ENCODE results near the gene SPG7. TPM values are rescaled to one million over a fixed set of nuclear protein-coding genes. Genes with fewer than 3 reads are reported as not detected.

The SPG7 gene
- total RNA-seq, 1 donor from 2014 or later, result 96.1 TPM

DNA sequence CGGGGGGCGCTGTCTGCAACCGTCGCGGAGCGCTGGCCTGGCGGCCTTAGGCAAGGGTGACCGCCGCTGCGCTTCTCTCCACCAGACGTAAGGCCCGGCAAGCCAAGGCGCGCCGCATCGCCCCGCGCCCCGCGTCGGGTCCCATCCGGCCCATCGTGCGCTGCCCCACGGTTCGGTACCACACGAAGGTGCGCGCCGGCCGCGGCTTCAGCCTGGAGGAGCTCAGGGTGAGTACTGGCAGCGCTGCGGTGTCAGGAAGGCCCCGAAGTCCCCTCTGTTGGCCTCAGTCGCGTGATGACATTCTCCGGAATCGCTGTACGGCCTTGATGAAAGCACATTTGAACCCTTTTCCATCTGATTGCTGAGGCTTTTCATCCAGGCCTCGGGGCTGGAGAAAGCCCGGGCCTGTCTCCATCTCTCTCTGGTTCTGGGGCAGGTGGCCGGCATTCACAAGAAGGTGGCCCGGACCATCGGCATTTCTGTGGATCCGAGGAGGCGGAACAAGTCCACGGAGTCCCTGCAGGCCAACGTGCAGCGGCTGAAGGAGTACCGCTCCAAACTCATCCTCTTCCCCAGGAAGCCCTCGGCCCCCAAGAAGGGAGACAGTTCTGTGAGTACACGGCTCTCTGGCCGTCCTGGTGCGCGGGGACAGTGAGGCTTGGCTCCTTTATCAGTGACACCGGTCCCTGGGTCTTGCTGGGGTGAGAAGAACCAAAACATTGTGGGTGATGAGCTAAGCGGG is 53.1 kb downstream of the SPG7 start:
- H3K27ac Mint-ChIP-seq (ENCODE audit: unreplicated experiment), result peak overlapping the region; percentile 91
- peak overlapping the region; percentile 83 for H3K4me3 ChIP-seq (ENCODE audit: insufficient read depth, low read depth, low read length)
- H3K4me2 ChIP-seq (ENCODE audit: low read length), result peak overlapping the region; percentile 97
- H3K27me3 ChIP-seq (ENCODE audit: insufficient read depth, low read length), result no peaks in the 10 kb centered on the region
- H2AFZ ChIP-seq (ENCODE audit: low read depth, low read length), result no peak overlapping the region
- H3K27ac ChIP-seq (ENCODE audit: low read depth, low read length), result peak overlapping the region; percentile 96
- DNase-seq (ENCODE audit: low read depth) (no peak), FAIRE-seq (no peak)
- H4K20me1 ChIP-seq (ENCODE audit: insufficient read depth, low read length), result peaks cover 57% of the 10 kb centered on the region
- H3K36me3 Mint-ChIP-seq (ENCODE audit: low read depth, unreplicated experiment), result peaks cover 37% of the 10 kb centered on the region
- H3K79me2 ChIP-seq (ENCODE audit: insufficient read depth, low read length), result peaks cover 37% of the 10 kb centered on the region
- H3K4me3 Mint-ChIP-seq (ENCODE audit: unreplicated experiment), result peak overlapping the region; percentile 93
- H3K4me1 Mint-ChIP-seq (ENCODE audit: low read depth, unreplicated experiment), result peaks cover 42% of the 10 kb centered on the region
- peak overlapping the region; percentile 93 for H3K9ac ChIP-seq (ENCODE audit: low read length)
- peaks cover 30% of the 10 kb centered on the region for H3K36me3 ChIP-seq (ENCODE audit: insufficient read depth, low read length)
- TF ChIP-seq CTCF (IDR thresholded peaks at IDR 0.05; ENCODE audit: insufficient read depth, low read depth, low read length) (no peak), EZH2 (IDR thresholded peaks at IDR 0.05; ENCODE audit: insufficient read depth, low read length) (no peak)
- H3K4me1 ChIP-seq (ENCODE audit: insufficient read depth, low read length), result peaks cover 64% of the 10 kb centered on the region
- no peaks in the 10 kb centered on the region for H3K27me3 Mint-ChIP-seq (ENCODE audit: low read depth, unreplicated experiment)
- no peaks in the 10 kb centered on the region for H3K9me3 ChIP-seq (ENCODE audit: insufficient read depth, low read depth, low read length)
- H3K9me3 Mint-ChIP-seq (ENCODE audit: unreplicated experiment), result peaks cover 1% of the 10 kb centered on the region

DNA sequence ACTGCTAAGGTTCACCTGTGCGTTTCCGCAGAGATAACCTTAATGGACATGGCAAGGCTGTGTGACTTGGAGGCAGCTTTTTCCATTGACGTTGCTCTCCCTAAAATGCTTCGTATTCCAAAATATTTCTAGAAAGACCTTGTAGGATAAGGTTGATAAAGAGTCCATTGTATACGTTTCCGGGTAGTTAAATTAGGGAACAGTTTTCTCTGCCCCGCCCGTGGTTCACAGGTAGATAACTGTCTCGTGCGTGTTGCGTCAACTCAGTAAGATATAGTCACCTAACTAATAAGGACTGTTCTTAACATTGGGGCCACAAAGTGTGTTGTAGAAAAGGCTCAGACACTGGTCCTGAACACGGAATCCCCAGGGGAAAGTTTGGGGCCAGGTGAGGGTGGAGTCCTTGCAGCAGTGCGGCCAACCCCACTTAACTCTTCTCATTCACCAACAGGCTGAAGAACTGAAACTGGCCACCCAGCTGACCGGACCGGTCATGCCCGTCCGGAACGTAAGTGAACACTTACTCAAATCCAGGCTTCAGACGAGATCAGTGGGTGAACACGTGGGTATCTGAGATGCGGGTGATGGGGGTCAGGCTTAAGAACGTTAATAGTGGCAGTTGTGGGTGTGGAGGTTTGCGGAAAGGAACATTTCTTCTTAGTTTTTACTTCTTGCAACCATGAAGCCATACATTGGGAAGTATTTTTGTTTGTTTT is 53.8 kb downstream of the SPG7 start:
- Histone ChIP-seq H3K27ac (ENCODE audit: low read depth, low read length) (no peak overlapping the region), H2AFZ (ENCODE audit: low read depth, low read length) (no peak overlapping the region), H3K9ac (ENCODE audit: low read length) (peak overlapping the region; percentile 93), H3K4me2 (ENCODE audit: low read length) (peak overlapping the region; percentile 97), H3K4me3 (ENCODE audit: insufficient read depth, low read depth, low read length) (peak overlapping the region; percentile 83), H3K27me3 (ENCODE audit: insufficient read depth, low read length) (no peaks in the 10 kb centered on the region), H4K20me1 (ENCODE audit: insufficient read depth, low read length) (peaks cover 60% of the 10 kb centered on the region), H3K4me1 (ENCODE audit: insufficient read depth, low read length) (peaks cover 60% of the 10 kb centered on the region), H3K36me3 (ENCODE audit: insufficient read depth, low read length) (peaks cover 29% of the 10 kb centered on the region), H3K9me3 (ENCODE audit: insufficient read depth, low read depth, low read length) (no peaks in the 10 kb centered on the region), H3K79me2 (ENCODE audit: insufficient read depth, low read length) (peaks cover 37% of the 10 kb centered on the region)
- Mint-ChIP-seq H3K27me3 (ENCODE audit: low read depth, unreplicated experiment) (no peaks in the 10 kb centered on the region), H3K36me3 (ENCODE audit: low read depth, unreplicated experiment) (peaks cover 31% of the 10 kb centered on the region), H3K4me3 (ENCODE audit: unreplicated experiment) (peak overlapping the region; percentile 93), H3K9me3 (ENCODE audit: unreplicated experiment) (peaks cover 1% of the 10 kb centered on the region), H3K27ac (ENCODE audit: unreplicated experiment) (peak overlapping the region; percentile 91), H3K4me1 (ENCODE audit: low read depth, unreplicated experiment) (peaks cover 44% of the 10 kb centered on the region)
- FAIRE-seq, result no peak
- TF ChIP-seq CTCF (IDR thresholded peaks at IDR 0.05; ENCODE audit: insufficient read depth, low read depth, low read length) (no peak), EZH2 (IDR thresholded peaks at IDR 0.05; ENCODE audit: insufficient read depth, low read length) (no peak)
- no peak for DNase-seq (ENCODE audit: low read depth)

All from astrocyte (in vitro differentiated cells and primary cell).